IPS DF 19.7 (cell line): Measurements from ENCODE around the gene RAC3.

ENCODE experiments used
- DNase-seq: peaks from one replicate; pipeline ENCODE4 v3.0.0-alpha.2; 2013; ENCODE audit warnings: low read depth, low spot score

RAC3 gene

DNA sequence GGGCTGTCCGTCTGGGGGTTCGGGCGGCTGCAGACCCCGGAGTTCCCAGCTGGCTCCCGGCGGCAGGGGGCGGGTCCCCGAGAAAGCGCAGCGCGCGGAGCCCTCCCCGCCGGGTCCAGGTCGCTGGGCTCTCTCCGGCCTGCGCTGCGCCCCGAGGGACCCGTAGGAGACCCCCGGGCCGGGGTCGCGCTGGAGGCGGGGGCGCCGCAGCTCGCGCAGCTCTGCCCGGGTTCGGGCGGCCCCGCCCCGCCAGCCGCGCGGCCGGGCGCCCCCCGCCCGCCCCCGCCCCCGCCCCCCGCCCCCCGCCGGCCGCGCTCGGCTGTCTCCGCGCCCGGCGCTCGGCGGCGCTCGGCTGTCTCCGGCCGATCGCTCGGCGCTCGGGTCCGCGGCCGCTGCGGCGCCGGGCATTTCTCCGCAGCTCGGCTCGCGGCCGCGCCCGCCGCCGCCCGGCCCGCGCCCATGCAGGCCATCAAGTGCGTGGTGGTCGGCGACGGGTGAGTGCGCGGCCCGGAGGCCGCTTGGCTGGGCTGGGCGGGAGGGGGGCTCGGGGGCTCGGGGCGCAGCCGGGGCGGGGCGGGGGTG is at the start of gene RAC3:
Gene RAC3 (plus strand): TSS at position 376 of the 582 bp plus-strand sequence. CDS start 84 bp downstream, at position 460.
- DNase-seq, result no peak

DNA sequence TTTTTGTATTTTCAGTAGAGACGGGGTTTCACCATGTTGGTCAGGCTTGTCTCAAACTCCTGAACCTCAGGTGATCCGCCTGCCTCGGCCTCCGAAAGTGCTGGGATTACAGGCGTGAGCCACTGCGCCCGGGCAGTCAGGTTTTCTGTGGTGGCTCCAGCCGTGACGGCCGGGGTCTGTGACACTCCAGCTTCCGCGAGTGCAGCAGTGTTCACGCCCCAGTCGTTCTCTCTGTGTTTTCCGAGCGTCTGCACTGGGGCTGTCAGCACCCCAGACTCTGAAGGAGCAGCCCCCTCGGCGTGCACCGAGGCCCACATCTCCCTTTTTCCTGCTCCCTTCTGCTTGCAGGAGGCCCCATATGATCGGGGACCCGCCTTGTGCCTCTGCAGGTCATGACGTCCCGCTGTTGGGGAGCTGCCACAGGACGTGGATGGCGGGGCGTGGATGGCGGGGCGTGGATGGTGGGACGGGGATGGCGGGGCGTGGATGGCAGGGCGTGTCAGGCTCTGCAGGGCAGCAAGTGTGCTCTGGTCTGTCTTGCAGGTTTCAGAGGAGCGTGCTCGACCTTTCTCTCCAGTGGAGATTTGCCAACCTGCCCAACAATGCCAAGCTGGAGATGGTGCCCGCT is 48.4 kb upstream of the RAC3 start:
- DNase-seq, result no peak

DNA sequence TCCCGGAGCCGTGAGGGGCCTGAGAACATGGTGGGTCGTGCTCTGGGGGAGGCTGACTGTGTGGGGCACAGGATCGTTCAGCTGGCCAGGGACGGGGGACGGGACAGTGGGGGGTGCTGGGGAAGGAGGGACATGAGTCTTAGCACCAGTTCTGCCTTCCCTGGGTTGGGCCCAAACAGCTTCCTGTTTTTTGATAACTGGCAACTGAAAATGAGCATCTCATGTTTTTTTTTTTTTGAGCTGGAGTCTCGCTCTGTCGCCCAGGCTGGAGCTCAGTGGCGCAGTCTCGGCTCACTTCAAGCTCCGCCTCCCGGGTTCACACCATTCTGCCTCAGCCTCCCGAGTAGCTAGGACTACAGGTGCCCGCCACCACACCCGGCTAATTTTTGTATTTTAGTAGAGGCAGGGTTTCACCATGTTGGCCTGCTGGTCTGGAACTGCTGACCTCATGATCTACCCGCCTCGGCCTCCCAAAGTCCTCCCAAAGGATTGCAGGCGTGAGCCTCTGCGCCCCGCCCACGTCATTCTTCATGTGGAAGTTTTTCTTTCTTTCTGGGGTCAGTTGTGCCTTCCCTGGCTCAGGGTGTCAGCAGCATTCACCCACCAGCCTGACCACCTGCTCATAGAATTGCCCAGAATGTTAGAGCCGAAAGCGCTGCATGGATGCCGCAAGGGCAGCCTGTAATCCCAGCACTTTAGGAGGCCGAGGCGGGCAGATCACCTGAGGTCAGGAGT is 47.7 kb upstream of the RAC3 start:
- DNase-seq, result no peak

DNA sequence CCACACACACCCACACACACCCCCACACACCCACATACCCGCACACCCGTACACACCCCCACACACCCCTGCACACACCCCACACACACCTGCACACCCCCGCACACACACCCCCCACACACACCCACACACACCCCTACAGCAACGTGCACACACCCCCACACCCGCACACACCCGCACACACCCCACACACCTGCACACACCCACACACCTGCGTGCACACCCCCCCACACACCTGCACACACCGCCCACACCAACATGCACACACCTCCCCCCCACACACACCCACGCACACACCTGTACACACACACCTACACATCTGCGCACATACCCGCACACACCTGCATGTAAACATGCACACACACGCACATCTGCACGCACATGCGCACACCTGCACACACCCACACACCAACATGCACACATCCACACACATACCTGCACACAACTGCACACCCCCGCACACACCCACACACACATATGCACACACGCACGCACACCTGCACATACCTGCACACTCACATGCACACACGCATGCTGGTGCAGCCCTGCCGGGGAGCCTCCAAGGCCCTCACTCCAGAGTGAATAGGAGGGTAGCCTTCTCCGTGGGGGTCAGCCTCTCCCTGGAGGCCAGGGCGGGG is 46.6 kb upstream of the RAC3 start:
- no peak for DNase-seq

DNA sequence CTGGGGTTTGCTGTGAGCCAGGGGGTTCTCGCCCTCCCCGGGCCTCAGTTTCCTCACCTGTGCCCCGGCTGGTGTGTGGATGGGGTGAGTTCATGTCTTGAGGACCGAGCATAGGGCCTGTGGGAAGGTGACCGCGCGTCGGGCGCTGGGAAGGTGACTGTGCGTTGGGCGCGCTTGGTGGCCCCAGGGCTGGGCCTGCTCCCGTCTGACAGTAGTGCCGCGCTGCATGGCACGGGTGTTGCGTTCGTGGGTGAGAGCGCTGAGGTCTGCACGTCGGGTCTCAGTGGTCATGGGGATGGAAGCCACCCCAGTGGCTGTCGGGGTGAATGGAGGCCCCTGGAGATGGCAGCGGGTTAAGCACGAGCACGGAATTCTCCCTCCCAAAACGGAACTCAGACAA is 44.9 kb upstream of the RAC3 start:
- no peak for DNase-seq

DNA sequence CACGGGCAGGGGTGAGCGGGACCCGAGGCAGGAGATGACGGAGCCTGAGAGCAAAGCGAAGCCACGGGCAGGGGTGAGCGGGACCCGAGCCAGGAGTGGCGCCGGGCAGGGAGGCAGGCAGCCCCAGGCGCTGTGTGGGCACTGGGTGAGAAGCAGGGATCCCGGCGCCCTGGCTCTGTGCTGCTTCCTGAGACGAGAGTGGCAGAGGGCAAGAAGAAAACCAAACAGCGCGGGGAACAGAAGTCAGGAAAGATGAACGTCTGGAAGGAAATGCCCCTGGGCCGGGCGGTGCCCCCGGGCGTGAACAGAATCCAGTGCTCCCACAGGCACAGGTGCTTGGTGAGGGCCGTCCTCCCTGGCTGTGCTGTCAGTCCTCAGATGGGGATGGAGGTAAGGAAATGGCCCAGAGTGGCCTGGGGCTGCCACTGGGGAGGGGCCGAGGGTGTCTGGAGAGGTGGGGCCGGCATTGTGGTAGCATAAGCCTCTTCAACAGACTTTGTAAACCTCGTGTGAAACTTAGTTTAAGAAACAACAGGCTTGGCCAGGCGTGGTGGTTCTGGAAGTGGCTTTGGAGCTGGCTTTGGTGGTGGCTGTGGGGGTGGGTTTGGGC is 44.2 kb upstream of the RAC3 start:
- no peak for DNase-seq

DNA sequence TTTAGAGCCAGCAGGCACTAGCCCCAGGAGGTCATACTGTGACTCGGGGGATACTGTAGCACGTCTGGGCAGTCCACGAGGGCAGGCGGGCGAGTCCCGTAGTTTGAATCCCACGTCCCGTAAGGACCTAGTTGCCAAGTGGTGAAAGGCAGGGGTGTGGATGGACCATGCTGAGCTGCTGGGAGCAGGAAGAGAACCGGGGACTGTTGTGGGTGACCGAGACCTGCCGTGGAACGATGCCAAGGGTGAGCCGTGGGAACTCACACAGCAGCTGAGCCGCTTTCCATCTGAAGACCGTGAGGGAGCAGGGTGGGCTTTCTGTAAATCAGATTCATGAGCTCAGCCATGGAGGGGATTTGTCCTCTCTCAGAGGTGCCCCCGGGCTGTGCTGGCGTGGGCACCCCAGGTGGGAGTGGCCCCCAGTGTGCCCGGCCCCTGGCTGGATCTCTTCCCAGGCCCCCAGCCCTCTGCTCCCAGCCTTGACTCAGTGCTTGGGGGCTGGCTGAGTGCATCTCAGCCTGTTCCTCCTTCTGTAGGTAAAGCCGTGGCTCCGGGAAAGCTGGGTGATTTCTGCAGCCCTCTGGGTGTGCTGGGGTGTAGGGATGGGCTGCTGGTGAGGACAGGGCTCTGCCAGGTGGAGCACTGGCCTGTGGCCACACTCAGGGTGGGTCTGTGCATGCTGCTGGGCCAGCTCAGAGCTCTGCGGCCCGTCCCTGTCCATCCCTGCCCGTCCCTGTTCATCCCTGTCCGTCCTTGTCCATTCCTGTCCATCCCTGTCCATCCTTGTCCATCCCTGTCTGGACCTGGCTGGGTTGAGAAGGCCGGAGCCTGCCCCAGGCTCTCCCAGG is 40.4 kb upstream of the RAC3 start:
- DNase-seq, result no peak

DNA sequence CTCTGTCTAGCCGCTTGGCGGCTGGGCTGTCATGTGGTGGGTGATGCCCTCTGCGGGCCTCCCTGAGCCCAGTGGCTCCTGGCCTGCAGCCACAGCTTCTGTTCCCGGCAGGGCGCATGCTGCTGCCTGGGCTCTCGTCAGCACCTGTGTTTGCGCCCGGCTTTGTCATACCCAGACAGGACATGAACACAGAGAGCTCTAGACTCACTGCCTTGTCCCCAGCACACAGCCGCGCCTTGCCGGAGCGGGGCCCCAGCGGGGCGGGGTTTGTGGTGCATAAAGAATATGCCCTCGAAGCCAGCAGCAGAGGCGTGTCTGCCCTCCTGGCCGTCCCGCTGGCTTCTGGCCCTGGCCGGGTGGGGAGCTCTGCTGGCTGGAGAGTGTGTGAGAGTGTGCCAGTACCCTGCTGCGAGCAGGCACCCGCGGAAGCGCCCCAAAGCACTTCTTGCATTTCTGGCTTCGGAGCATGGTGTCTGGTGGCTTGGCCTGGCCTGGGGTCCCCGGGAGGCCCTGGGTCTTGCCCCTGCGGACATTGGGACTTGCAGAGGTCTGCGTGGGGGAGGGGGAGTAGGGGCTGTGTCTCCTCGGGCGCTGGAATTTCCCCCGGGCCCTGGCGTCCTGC is 39.7 kb upstream of the RAC3 start:
- DNase-seq, result no peak

DNA sequence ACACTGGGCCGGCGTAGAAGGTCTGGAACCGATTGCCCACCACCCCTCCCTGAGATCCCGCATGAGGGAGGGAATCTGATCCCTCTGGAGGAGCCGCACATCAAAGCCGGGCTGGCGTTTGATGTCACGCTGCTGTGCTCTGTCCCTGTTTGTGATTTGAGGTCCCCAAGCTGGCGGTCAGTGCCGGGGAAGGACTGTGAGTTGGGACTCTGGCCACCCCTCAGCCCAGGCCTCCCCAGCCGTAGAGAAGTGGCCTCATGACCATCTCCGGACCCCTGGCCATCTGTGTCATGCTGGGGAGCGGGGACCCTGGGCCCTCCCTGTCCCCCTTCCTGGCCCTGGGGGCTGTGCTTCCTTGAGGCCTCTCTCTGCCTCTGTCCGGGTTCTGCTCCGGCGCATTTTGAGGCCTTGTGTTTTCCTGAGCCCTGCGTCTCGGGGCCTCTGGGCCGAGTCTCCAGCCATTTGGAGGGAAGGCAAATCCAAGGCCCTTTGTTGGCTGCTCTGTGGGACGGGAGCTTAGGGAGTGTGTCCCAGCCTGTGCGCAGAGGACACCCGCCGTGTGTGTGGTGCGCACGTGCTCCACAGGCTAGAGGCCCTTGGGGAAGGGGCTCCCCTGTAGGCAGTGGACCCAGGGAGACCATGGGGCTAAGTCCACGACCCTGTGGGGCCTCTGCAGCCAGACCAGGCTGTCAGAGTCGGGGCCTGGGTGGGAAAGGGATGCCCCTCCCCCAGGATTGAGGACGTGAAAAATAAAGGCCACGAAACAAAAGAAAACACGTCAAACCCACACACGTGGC is 39.0 kb upstream of the RAC3 start:
- DNase-seq, result no peak

DNA sequence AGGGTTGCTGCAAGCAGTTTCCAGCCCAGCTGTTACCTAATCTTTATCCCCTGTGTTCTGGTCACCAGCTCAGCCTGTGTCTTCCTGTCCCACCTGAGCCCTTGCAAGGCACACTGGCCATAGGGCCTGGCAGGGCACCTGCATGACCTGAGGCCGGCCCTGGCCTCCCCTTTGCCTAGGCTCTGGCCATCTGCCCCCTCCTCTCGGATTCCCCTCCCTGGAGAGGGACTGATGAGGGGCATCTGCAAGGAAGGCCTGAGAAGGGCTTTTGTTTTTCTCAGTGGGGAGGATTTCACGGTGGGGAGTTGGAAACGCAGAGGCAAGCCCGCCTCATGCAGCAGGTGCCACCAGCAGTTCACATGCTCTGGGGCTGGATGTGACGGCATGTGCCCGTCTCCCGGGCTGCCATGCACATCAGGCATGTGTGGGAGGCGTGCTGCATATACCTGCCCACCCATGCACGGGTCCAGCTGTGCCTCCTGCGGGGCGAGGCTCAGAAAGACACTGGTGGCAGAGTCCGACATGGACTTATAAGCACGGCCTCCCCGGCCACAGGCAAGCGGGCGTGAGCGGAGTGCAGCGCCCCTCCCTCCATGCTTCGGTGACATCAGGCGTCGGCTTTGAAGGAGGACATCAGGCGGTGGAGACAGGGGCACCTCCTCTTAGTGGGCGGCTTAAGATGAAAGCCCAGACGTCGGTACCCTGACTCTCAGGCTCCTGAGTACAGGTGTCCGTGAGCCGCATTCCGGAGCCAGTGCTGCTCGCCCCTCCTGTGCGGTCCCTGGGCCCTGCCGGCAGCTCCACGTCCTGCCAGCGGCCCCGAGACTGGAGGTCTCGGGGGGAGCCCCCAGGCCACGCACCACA is 37.5 kb upstream of the RAC3 start:
- no peak for DNase-seq

DNA sequence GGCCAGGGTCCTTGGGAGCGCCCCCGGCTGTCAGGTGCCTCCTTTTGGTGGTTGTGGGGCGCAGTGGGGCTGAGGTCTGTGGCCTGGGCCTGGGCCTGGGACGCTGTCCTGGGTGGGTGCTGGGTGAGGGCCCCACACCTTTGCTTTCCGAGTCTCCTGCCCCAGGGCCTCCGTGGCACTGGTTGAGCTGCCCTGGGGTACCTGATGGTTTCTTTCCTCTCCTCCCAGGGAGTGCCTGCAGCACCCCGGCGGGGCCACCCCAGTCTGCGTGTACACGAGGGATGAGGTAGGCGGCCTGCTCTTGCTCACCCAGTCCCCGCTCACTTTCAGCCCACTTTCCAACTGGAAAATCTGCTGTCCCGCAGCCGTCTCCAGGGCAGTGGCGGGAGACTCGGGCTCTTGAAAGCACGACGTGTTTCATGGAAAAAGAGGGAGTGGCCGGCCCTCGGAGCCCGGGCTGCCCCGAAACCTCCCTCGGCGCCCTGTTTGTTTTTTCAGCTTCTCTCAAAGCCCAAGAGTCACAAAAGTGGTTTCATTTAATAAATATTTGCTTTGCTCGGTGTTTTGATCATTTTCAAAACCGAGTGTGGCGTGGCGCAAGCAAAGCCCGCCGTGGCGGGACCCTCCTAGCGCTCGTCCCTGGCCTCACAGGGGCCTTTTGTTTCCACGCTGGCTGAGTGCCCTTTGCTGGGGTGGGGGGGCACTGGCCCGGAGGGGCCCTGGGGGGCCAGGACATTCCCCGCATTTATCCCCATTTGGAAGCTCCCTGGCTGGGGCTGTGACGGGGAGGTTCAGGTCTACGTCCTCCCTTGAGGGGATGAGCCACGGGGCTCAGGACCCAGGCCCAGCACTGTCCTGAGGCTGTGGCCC is 36.6 kb upstream of the RAC3 start:
- no peak for DNase-seq

DNA sequence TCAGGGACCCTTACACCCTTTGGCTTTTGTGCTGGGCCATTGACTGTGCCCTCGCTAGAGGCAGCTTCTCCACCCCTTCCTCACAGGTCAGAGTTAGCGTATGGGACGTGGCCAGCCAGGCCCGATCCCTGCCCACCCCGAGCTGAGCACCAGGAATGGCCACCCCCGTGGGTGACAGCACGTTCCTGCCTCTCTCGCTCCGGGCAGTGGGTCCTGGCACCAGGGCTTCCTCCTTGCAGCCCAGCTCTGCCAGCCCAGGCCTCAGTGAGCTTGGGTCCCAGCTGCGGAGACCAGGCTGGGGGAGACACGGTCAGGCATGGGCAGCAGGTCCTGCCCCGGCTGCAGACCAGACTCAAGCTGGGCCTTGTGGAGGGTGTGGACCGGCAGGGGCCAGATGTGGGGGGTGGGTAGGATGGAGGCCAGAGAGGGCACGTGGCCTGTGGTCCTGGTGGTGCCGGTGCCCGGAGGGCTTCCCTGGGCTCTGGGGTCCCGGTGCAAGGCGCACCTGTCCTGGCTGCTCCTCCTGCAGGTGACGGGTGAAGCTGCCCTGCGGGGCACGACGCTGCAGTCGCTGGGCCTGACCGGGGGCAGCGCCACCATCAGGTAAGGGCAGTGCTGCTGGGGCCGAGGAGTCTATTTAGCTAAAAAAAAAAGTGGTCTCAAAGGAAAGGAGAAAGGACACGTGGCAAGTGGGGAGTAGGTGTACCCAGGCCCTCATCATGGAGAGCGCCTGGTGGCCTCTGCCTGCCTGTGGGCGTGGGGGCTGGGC is 35.8 kb upstream of the RAC3 start:
- no peak for DNase-seq

DNA sequence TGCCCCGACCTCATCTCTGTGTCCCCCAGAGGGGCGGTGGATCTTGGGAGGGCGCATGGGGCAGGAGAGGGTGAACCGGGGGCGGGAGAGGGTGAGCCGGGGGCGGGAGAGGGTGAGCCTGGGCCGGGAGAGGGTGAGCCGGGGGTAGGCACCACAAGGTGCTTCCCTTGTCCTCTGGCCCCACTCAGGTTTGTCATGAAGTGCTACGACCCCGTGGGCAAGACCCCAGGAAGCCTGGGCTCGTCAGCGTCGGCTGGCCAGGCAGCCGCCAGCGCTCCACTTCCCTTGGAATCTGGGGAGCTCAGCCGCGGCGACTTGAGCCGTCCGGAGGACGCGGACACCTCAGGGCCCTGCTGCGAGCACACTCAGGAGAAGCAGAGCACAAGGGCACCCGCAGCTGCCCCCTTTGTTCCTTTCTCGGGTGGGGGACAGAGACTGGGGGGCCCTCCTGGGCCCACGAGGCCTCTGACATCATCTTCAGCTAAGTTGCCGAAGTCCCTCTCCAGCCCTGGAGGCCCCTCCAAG is 35.2 kb upstream of the RAC3 start:
- no peak for DNase-seq

DNA sequence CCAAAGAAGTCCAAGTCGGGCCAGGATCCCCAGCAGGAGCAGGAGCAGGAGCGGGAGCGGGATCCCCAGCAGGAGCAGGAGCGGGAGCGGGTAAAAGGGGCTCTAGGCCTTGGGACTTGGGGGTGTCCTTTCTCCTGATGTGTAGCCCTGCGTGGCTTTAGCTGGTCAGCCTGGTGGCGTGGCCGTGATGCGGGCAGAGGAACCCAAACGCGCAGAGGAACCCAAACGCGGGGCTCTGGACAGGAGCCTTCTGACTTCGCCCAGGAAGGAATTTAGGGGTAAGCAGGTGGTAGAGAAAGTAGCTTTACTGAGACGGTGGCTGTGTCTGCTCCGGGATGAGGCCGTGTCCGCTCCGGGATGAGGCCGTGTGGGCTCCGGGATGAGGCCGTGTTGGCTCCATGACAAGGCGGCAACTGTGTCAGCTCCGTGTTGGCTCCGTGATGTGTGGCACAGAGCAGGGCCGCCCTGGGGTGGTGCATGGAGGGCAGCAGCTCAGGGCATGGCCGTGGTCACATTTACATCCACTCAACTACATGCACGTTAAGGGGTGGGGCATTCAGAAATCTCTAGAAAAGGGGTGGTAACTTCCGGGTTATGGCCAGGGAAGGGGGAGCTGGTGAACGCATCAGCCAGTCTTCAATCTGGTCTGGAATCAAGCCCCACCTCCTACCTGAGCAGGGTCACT is 34.6 kb upstream of the RAC3 start:
- no peak for DNase-seq

DNA sequence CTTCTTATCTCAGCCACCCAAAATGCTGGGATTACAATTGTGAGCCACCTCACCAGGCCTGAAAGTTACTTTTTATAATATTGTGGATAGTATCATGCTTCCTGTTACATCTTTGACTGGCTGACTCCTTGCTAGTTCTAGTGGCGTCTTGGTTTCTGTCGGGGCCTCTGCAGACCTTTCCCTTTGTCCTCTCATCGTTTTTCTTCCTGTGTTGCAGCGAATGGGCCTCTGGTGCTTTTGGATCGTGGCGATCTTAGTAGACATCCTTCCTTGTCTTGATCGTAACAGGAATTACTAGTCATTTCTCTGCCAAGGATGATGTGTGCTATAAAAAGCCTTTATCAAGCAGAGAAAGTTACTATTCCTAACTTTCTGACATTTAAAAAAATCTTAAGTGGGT is 33.3 kb upstream of the RAC3 start:
- DNase-seq, result no peak

DNA sequence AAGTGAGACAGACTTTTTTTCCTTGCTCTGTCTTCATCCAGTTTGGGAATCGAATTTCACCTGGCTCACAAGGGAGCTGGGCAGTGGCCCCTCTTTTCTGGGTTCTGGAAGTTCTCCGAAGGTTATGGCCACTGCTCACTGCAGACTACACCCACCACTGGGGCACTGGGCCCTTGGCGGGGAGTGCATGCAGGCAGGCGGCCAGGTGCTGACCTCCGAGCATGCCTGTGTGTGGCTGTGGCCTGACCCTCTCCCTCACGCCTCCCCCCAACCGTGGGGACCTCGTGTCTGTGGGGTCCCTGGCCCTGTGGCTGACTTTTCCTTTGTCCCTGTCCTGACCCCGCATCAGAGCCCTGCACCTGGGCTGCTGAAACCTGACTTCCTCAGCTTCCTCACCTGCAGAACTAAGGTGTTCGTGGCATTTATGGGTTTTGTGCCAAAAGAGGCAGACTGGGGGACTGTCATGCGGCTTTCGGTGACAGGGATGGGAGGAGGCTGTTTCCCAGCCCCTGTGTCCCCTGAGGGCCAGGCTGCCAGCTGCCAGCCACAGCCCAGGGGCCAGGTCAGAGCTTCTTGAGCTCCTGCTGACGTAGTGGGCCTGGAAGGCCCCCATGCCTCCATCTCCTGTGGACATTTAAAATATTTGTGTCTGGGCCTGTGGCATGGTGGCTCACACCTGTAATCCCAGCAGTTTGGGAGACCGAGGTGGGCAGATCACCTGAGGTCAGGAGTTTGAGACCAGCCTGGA is 32.6 kb upstream of the RAC3 start:
- DNase-seq, result no peak
